Colonic mucosa (tissue), 4 donors: ENCODE data around the gene TRIM50. TPM values are rescaled to one million over a fixed set of nuclear protein-coding genes. Genes with fewer than 3 reads are reported as not detected.
"Not testable (repeated sequence)": the region's sequence is repeated elsewhere in the genome, so short reads cannot be mapped to it uniquely, and the experiment has no call there.

Experiments
- DNase-seq: peaks from one replicate; pipeline ENCODE4 v3.0.0-alpha.2; 2020
- H3K27ac ChIP-seq: fragments of 200-600 bp; one replicate; pipeline ENCODE4 v1.8.0; 2021
- H3K27me3 ChIP-seq: fragments of 200-600 bp; one replicate; pipeline ENCODE4 v1.8.0; 2021
- H3K36me3 ChIP-seq: fragments of 200-600 bp; one replicate; pipeline ENCODE4 v1.8.0; 2021
- H3K4me1 ChIP-seq: fragments of 200-600 bp; one replicate; pipeline ENCODE4 v1.8.0; 2021; ENCODE audit warnings: mild to moderate bottlenecking
- H3K4me3 ChIP-seq: fragments of 200-600 bp; one replicate; pipeline ENCODE4 v1.8.0; 2021
- H3K9ac ChIP-seq, 2 donors: one replicate each; pipeline ENCODE4 v1.7.0; 2013; ENCODE audit warnings: control low read depth in 2 of 2, low read depth in 2 of 2, low read length in 2 of 2
- H3K9me3 ChIP-seq: fragments of 200-600 bp; one replicate; pipeline ENCODE4 v1.8.0; 2021
- intact Hi-C: fragments of 100-400 bp; cut with DNase I; formaldehyde crosslinking; loops from one replicate; pipeline ENCODE4 v1.14.1; 2022
- total RNA-seq, 2 donors: library from RNA; stranded (reverse); fragmentation: NEBNext Ultra II Directional in 1 of 2; extraction: Animal tissue kit (Norgen Biotek cat#: 25700) in 1 of 2; gene quantifications; one replicate each; pipeline ENCODE4 v1.2.1, GENCODE V29; 2021
- TF ChIP-seq, protein P1 (sequence below): fragments of 200-600 bp; IDR thresholded peaks from one replicate; pipeline ENCODE4 v1.8.0; 2022; ENCODE audit warnings: antibody characterized with exemption, mild to moderate bottlenecking
- donor health status: healthy.
- donor health status: DM: no; HTN: no; CAD: no.
- donor health status: DM: no; HTN: no; CAD: no.

TRIM50 gene
- total RNA-seq, 2 donors from 2014 or later, result not detected

DNA sequence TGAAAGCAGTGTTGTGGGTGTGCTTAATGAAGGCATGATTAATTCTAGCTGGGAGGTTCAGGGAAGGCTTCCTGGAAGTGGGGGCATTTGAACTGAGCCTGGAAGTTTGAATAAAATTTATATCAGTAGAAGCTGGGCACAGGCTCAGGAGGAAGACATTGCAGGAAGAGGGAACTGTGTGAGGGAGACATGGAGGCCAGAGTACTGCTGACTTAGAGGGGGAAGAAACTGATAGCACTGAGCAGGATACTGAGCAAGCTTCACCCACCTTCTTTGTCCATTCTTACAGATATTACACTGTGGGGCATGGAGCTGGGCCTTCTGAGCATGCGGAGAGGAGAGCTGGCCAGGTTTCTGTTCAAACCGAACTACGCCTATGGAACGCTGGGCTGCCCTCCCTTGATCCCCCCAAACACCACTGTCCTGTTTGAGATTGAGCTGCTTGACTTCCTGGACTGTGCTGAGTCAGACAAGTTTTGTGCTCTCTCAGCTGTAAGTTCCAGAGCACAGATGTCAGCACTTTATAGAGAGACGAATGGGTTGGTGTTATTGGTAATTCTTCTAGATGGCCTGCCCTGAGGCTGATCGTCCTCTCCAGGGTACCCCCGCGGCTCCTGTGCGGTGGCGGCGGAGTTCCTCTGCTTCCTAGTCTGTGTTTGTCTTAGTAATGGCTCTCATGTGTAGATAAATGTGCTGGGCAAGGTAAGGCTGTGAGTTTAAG is 2.1 kb upstream of the TRIM50 start:
- no peak overlapping the region for H3K4me3 ChIP-seq
- no peak overlapping the region for H3K9ac ChIP-seq
- H3K36me3 ChIP-seq, result no peaks in the 10 kb centered on the region
- DNase-seq, result no peak
- intact Hi-C loops, result no loop called here
- TF ChIP-seq, protein P1, sequence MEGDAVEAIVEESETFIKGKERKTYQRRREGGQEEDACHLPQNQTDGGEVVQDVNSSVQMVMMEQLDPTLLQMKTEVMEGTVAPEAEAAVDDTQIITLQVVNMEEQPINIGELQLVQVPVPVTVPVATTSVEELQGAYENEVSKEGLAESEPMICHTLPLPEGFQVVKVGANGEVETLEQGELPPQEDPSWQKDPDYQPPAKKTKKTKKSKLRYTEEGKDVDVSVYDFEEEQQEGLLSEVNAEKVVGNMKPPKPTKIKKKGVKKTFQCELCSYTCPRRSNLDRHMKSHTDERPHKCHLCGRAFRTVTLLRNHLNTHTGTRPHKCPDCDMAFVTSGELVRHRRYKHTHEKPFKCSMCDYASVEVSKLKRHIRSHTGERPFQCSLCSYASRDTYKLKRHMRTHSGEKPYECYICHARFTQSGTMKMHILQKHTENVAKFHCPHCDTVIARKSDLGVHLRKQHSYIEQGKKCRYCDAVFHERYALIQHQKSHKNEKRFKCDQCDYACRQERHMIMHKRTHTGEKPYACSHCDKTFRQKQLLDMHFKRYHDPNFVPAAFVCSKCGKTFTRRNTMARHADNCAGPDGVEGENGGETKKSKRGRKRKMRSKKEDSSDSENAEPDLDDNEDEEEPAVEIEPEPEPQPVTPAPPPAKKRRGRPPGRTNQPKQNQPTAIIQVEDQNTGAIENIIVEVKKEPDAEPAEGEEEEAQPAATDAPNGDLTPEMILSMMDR, result no peak
- no peak overlapping the region for H3K27ac ChIP-seq
- H3K4me1 ChIP-seq, result no peaks in the 10 kb centered on the region
- no peaks in the 10 kb centered on the region for H3K27me3 ChIP-seq
- no peaks in the 10 kb centered on the region for H3K9me3 ChIP-seq

DNA sequence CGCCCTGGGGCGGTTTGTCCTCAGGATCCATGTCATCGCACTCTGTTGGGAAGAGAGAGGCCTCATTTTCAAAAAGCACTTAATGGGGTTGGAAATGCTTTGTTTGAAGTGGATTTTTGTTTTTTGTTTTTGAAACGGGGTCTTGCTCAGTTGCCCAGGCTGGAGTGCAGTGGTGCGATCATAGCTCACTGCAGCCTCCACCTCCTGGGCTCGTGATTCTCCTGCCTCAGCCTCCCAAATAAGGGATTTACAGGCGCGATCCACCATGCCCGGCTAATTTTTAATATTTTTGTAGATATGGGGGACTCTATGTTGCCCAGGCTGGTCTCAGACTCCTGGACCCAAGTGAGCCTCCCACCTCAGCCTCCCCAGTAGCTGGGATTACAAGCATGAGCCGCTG is 814 bp upstream of the TRIM50 start:
- Histone ChIP-seq H3K27ac (no peak overlapping the region), H3K4me3 (no peak overlapping the region), H3K36me3 (no peaks in the 10 kb centered on the region), H3K9ac (no peak overlapping the region), H3K4me1 (no peaks in the 10 kb centered on the region), H3K27me3 (no peaks in the 10 kb centered on the region), H3K9me3 (no peaks in the 10 kb centered on the region)
- TF ChIP-seq, protein P1, result no peak
- DNase-seq, result no peak
- intact Hi-C loops, result no loop called here

DNA sequence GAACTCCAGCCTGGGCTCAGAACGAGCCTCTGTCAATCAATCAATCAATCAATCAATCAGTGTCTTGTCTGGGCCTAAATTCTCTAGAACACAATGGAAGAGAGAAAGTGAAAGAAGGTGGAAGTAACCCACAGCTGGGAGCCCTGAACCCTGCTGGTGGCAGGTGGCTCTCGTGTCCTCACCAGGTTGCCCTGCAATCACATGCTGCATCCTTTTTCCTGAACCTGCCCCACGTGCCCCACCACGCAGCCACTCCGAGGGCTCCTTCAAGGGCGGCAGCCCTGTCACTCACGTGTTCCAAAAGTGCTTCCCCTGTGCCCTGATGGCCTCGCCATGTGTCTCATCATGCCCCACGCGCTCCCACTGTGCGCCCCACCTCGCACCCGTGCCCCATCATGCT is 433 bp downstream of the TRIM50 start:
- H3K4me3 ChIP-seq, H3K9me3 ChIP-seq, DNase-seq, H3K9ac ChIP-seq, H3K27me3 ChIP-seq, H3K27ac ChIP-seq, H3K36me3 ChIP-seq, H3K4me1 ChIP-seq, intact Hi-C loops: not testable (repeated sequence)

DNA sequence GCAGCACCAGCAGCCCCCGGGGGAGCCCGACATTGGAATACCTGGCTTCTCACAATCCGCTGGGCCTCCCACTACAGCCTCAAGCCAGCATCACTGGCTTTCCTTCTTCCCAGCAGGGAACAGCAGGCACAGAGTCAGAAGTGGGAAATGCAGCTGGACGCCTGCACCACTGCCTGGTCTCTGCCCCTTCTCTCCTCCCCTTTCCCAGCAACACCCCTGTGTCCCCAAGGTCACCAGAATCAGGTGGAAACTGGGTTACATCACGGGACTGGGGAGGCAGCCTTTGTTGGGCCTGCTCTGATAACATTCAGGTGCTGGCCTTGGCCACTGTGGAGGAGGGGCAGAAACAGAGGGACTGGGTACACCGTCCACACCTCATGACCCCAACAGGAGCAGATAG is 2.5 kb downstream of the TRIM50 start:
- H3K9me3 ChIP-seq, H3K27me3 ChIP-seq, H3K4me3 ChIP-seq, H3K4me1 ChIP-seq, intact Hi-C loops, H3K27ac ChIP-seq, H3K9ac ChIP-seq, H3K36me3 ChIP-seq, DNase-seq: not testable (repeated sequence)

DNA sequence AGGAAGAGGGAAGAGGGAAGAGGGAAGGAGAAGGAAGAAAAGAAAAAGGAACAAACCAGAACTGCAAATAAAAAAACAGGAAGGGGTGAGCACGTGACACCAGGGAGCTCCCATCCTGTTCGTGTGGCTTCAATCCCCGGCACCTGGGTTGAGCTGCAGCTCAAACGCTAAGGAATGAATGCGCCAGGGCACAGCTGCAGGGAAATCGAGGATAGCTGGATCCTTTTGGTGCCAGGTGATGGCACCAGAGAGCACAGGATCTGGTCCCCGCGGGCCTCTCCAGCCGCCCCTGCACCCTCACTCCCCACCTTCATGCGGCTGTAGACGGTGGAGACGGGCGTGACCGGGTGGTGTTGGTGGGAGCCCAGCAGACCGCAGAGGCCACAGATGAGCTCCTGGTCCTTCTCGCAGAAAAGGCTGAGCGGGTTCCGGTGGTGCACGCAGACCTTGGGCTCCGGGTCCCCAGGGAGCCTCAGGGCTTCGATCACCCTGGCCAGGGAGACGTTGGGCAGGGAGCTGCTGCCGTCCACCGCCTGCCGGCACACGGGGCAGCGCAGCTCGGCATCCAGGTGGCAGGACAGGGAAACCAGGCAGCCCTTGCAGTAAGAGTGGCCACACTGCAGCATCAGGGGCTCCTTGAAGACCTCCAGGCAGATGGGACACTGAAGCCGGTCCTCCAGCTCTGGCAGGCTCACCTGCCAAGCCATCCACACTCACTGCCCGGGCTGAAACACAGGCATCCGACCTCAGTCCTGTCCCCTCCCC is 3.6 kb downstream of the TRIM50 start:
- not testable (repeated sequence) for H3K27ac ChIP-seq, H3K36me3 ChIP-seq, H3K27me3 ChIP-seq, H3K4me1 ChIP-seq, H3K9me3 ChIP-seq, H3K9ac ChIP-seq
- DNase-seq, result peak; percentile 44
- peak overlapping the region; percentile 2 for H3K4me3 ChIP-seq
- TF ChIP-seq, protein P1, result peak; percentile 7
- intact Hi-C loops, result loop anchor here (5.0 kb wide), 1 partner anchor 128 kb away; no protein-coding TSS in a partner anchor

DNA sequence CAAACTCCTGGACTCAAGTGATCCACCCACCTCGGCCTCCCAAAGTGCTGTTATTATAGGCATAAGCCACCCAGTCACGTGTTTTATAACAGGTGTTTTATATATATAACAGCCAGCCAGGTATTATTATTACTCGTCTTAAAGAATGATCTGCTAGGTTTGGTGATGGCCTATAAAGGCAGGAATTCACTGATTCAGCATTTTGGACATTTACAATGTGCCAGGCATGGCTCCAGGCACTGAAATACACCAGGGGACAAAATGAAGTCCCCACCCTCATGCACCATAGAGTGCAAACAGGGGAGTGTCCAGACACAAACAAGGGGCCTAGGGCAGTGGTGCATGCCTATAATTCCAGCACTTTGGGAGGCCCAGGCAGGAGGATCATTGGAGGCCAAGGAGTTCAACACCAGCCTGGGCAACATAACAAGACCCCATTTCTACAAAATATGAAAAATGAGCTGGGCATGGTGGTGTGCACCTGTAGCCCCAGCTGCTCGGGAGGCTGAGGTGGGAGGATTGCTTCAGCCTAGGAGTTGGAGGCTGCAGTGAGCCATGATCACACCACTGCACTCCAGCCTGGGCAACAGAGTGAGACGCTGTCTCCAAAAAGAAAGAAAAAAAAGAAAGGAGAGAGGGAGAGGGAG is 4.3 kb downstream of the TRIM50 start:
- not testable (repeated sequence) for H3K27ac ChIP-seq, H3K9ac ChIP-seq, H3K9me3 ChIP-seq, H3K27me3 ChIP-seq, DNase-seq, H3K36me3 ChIP-seq, H3K4me1 ChIP-seq
- intact Hi-C loops, result loop anchor here (5.0 kb wide), 1 partner anchor 129 kb away; no protein-coding TSS in a partner anchor
- peak overlapping the region; percentile 2 for H3K4me3 ChIP-seq

DNA sequence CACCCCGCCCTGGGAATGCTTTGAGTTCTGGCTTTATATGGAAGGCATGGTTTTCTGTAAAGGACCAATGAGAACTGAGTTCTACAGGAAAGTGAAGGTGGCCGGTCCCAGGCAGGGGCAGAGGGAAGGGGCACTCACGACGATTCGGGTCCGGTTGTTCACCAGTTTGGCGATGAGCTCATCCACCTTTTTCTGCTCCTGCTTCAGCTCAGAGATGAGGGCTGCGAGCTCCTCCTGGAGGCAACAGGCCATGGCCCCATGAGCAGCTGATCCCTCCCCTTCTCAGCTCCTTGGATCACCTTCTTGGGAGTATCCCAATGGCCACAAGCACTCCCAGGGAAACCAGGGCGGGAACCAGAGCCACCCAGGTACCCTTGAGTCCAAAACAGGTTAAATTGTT is 7.9 kb downstream of the TRIM50 start:
- not testable (repeated sequence) for H3K9me3 ChIP-seq, H3K9ac ChIP-seq, H3K4me1 ChIP-seq, H3K27ac ChIP-seq, DNase-seq, H3K4me3 ChIP-seq, H3K36me3 ChIP-seq, H3K27me3 ChIP-seq
- intact Hi-C loops, result loop anchor here (5.0 kb wide), 1 partner anchor 132 kb away; no protein-coding TSS in a partner anchor

DNA sequence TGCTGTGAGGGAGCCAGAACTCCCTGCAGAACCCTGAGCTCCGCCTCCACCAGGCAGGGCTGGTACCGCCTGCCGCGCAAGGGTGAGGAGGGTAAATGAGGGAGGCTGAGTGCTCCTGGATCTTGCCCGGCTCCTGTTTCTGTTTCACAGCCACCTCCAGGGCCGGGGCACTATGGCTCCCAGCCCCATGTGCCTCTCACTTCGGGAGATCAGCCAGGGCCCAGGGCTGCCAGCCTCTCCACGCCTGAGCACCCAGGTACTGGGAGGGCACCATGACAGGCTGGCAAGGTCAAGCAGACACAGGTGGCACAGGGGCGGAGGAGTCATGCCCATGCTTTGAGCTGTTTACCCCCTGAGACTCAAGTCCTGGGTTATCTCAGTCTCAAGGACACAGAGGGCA is 8.3 kb downstream of the TRIM50 start:
- H3K27ac ChIP-seq, intact Hi-C loops, H3K36me3 ChIP-seq: not testable (repeated sequence)

DNA sequence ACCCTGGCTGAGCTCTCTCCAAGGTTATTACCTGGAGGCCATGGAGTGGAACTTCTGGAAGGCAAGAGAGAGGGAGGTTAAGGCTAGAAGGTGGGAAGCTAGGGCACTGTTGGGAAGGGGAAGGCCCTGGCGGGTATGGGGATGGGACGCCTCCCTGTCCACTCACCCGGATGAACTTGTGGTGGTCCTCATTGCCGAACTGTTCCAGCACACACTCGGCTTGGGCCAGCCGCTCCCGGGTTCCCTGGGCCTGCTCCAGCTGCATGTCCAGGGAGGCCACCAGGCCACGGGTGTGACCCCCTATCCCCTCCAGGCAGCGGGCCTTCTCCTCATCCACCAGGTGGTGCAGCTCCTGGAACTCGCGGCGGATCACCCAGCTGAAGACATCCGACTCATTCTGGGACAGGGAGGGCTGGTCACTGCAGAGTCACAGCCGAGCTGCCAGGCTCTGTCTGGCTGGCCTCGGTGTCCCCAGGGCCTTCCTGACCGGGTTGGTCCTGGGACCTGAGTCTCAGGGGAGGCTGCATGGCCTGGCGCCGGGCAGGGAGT is 9.2 kb downstream of the TRIM50 start:
- H3K9ac ChIP-seq, H3K4me3 ChIP-seq, H3K36me3 ChIP-seq, H3K9me3 ChIP-seq, H3K27ac ChIP-seq, DNase-seq, intact Hi-C loops, H3K27me3 ChIP-seq, H3K4me1 ChIP-seq: not testable (repeated sequence)

More for the DNA sequence above, 8.3 kb downstream of the TRIM50 start:
- not testable (repeated sequence) for H3K27me3 ChIP-seq, DNase-seq, H3K9ac ChIP-seq, H3K4me3 ChIP-seq, H3K9me3 ChIP-seq, H3K4me1 ChIP-seq
